IMR-90 (cell line): ENCODE results near the gene RLF. TPM values are rescaled to one million over a fixed set of nuclear protein-coding genes. Genes with fewer than 3 reads are reported as not detected.
A peak's percentile ranks its signal among the peaks of the same experiment; 100 is the strongest.

Experiments used
- ATAC-seq: fragments of 200-7000 bp; cut with Tn5 transposase; 2 replicates; pipeline ENCODE4 v1.9.1; 2020; ENCODE audit warnings: low read depth, mild to moderate bottlenecking, moderate library complexity
- BruUV-seq: library from RNA; stranded (reverse); fragments of 400-500 nt; replicated peaks from 2 replicates; lab custom pipeline; 2021; lab: Mats Ljungman, UMichigan
- CTCF ChIA-PET: fragments of 300-600 bp; formaldehyde crosslinking; extraction: SDS; loops from one replicate; lab custom pipeline; 2021; ENCODE audit warnings: antibody characterized with exemption; lab: Yijun Ruan, JAX
- POLR2A ChIA-PET: fragments of 300-600 bp; sonication (Branson Sonifier 250); formaldehyde crosslinking; loops from one replicate; lab custom pipeline; 2022; ENCODE audit warnings: antibody characterized with exemption; ENCODE audit not compliant: unreplicated experiment; lab: Charles Lee
- DNase-seq: peaks from one replicate; pipeline ENCODE4 v3.0.0; 2013
- H2AFZ ChIP-seq: replicated peaks from 2 replicates; pipeline ENCODE3; 2013; ENCODE audit warnings: low read length, mild to moderate bottlenecking; ENCODE audit not compliant: poor library complexity
- H2AK5ac ChIP-seq: 2 replicates; pipeline ENCODE4 v1.6.1; 2013; ENCODE audit warnings: low read depth, low read length, inconsistent platforms
- H2AK9ac ChIP-seq: replicated peaks from 2 replicates; pipeline ENCODE3; 2013; ENCODE audit warnings: mild to moderate bottlenecking, low read depth, low read length, moderate library complexity; ENCODE audit not compliant: poor library complexity
- H2BK120ac ChIP-seq: 2 replicates; pipeline ENCODE4 v1.6.1; 2013; ENCODE audit warnings: low read depth, low read length, inconsistent platforms
- H2BK15ac ChIP-seq: 3 replicates; pipeline ENCODE4 v1.6.1; 2013; ENCODE audit warnings: low read depth, low read length, inconsistent platforms
- H2BK20ac ChIP-seq: 2 replicates; pipeline ENCODE4 v1.6.1; 2013; ENCODE audit warnings: low read depth, mild to moderate bottlenecking, inconsistent platforms, low read length, moderate library complexity
- H2BK5ac ChIP-seq: 2 replicates; pipeline ENCODE4 v1.6.1; 2013; ENCODE audit warnings: mild to moderate bottlenecking, low read depth, low read length, inconsistent platforms; ENCODE audit not compliant: poor library complexity, severe bottlenecking
- H3K14ac ChIP-seq: replicated peaks from 2 replicates; pipeline ENCODE4 v1.6.1; 2013; ENCODE audit warnings: low read depth, low read length, inconsistent platforms
- H3K18ac ChIP-seq: 2 replicates; pipeline ENCODE4 v1.6.1; 2013; ENCODE audit warnings: low read depth, low read length, control low read depth
- H3K23ac ChIP-seq: 2 replicates; pipeline ENCODE4 v1.6.1; 2013; ENCODE audit warnings: low read depth, low read length, inconsistent platforms
- H3K27ac ChIP-seq: 2 replicates; pipeline ENCODE4 v1.5.1; 2013; ENCODE audit warnings: mild to moderate bottlenecking, control low read depth, low read length; ENCODE audit not compliant: insufficient read depth
- H3K27me3 ChIP-seq: 2 replicates; pipeline ENCODE4 v1.6.1; 2013; ENCODE audit warnings: low read length; ENCODE audit not compliant: control insufficient read depth, insufficient read depth
- H3K36me3 ChIP-seq: 2 replicates; pipeline ENCODE4 v1.6.1; 2013; ENCODE audit warnings: low read length, mixed read lengths; ENCODE audit not compliant: control insufficient read depth, insufficient read depth
- H3K4ac ChIP-seq: 2 replicates; pipeline ENCODE4 v1.6.1; 2013; ENCODE audit warnings: low read depth, low read length, inconsistent platforms
- H3K4me1 ChIP-seq: 2 replicates; pipeline ENCODE4 v1.6.1; 2013; ENCODE audit warnings: low read length, mixed read lengths; ENCODE audit not compliant: control insufficient read depth, insufficient read depth
- H3K4me2 ChIP-seq: 2 replicates; pipeline ENCODE4 v1.6.1; 2013; ENCODE audit warnings: low read depth, mild to moderate bottlenecking, control low read depth, low read length, moderate library complexity
- H3K4me3 ChIP-seq: 2 replicates; pipeline ENCODE4 v1.5.1; 2013; ENCODE audit warnings: low read depth, mild to moderate bottlenecking, control low read depth, low read length, moderate library complexity; ENCODE audit not compliant: insufficient read depth
- H3K56ac ChIP-seq: 2 replicates; pipeline ENCODE4 v1.6.1; 2013; ENCODE audit warnings: low read length, inconsistent platforms; ENCODE audit not compliant: insufficient read depth; ENCODE audit errors: extremely low read depth
- H3K79me1 ChIP-seq, 2 experiments: 2 replicates each; pipeline ENCODE4 v1.6.1; 2013; ENCODE audit warnings: low read length in 2 of 2, inconsistent platforms in 1 of 2, low read depth in 1 of 2
- H3K9ac ChIP-seq: 2 replicates; pipeline ENCODE4 v1.6.1; 2013; ENCODE audit warnings: low read depth, low read length, control low read depth
- H3K9me1 ChIP-seq: 2 replicates; pipeline ENCODE4 v1.6.1; 2013; ENCODE audit warnings: low read length, inconsistent platforms; ENCODE audit not compliant: insufficient read depth
- H3K9me3 ChIP-seq: 2 replicates; pipeline ENCODE4 v1.6.1; 2013; ENCODE audit warnings: low read length; ENCODE audit not compliant: control insufficient read depth, insufficient read depth
- H4K20me1 ChIP-seq: 2 replicates; pipeline ENCODE4 v1.6.1; 2013; ENCODE audit warnings: low read length, inconsistent platforms; ENCODE audit not compliant: insufficient read depth
- H4K5ac ChIP-seq: 2 replicates; pipeline ENCODE4 v1.6.1; 2013; ENCODE audit warnings: mild to moderate bottlenecking, low read depth, low read length, control low read depth
- H4K8ac ChIP-seq, 2 experiments: 2 replicates each; pipeline ENCODE4 v1.6.1; 2013; ENCODE audit warnings: low read depth in 2 of 2, low read length in 2 of 2, control low read depth in 1 of 2, inconsistent platforms in 1 of 2
- H4K91ac ChIP-seq: 2 replicates; pipeline ENCODE4 v1.6.1; 2013; ENCODE audit warnings: low read depth, low read length, inconsistent platforms; ENCODE audit not compliant: insufficient read depth
- CEBPB ChIP-seq: IDR thresholded peaks from 2 replicates; pipeline ENCODE4 v1.6.1; 2012; ENCODE audit warnings: low read depth, low read length, improper control_type of control experiment
- CHD1 ChIP-seq: IDR thresholded peaks from 2 replicates; pipeline ENCODE4 v1.6.1; 2012; ENCODE audit warnings: low read depth, low read length, improper control_type of control experiment
- CTCF ChIP-seq: conservative IDR thresholded peaks from 2 replicates; pipeline ENCODE4 v1.5.1; 2012; ENCODE audit warnings: mild to moderate bottlenecking, low read depth, low read length, improper control_type of control experiment
- FOS ChIP-seq: fragments of 150-350 bp; IDR thresholded peaks from 2 replicates; pipeline ENCODE4 v1.6.1; 2016; ENCODE audit warnings: low read depth, low read length
- MAFK ChIP-seq: IDR thresholded peaks from 2 replicates; pipeline ENCODE4 v1.6.1; 2012; ENCODE audit warnings: low read depth, low read length, improper control_type of control experiment
- NFE2L2 ChIP-seq: fragments of 150-350 bp; IDR thresholded peaks from 2 replicates; pipeline ENCODE4 v1.6.1; 2016; ENCODE audit warnings: low read depth, mild to moderate bottlenecking, low read length
- POLR2A ChIP-seq: IDR thresholded peaks from 2 replicates; pipeline ENCODE4 v1.6.1; 2012; ENCODE audit warnings: mild to moderate bottlenecking, low read depth, low read length
- RAD21 ChIP-seq: IDR thresholded peaks from 2 replicates; pipeline ENCODE4 v1.6.1; 2012; ENCODE audit warnings: low read length, improper control_type of control experiment
- RCOR1 ChIP-seq: IDR thresholded peaks from 2 replicates; pipeline ENCODE4 v1.6.1; 2012; ENCODE audit warnings: mild to moderate bottlenecking, low read length, improper control_type of control experiment; ENCODE audit not compliant: insufficient replicate concordance
- RFX5 ChIP-seq: IDR thresholded peaks from 2 replicates; pipeline ENCODE4 v1.8.0; 2012; ENCODE audit warnings: low read depth, mild to moderate bottlenecking, low read length, moderate library complexity
- USF2 ChIP-seq: fragments of 150-350 bp; IDR thresholded peaks from 2 replicates; pipeline ENCODE4 v1.6.1; 2017; ENCODE audit warnings: mild to moderate bottlenecking, antibody characterized with exemption, low read length, low read depth
- WGBS, 2 experiments: methylation state at CpG; one replicate each; pipeline versions ENCODE4 v1.1.5 to v1.1.7; 2013; ENCODE audit warnings: missing lambda C conversion rate in 2 of 2; ENCODE audit not compliant: insufficient read length in 1 of 2; ENCODE audit errors: extremely low coverage in 2 of 2; 5-methylcytosine and 5-hydroxymethylcytosine counted together
- dilution Hi-C: fragments of 300-500 bp; cut with HindIII; formaldehyde crosslinking; loops from one replicate; pipeline ENCODE4 v1.14.3; 2018; ENCODE audit warnings: low sequenced_read_pairs; ENCODE audit not compliant: unreplicated experiment
- in situ Hi-C: fragments of 300-500 bp; cut with MboI; formaldehyde crosslinking; loops from 3 replicates; pipeline ENCODE4 v1.14.3; 2019; ENCODE audit warnings: low sequenced_read_pairs, inconsistent platforms, mixed read lengths
- intact Hi-C: fragments of 100-400 bp; cut with micrococcal nuclease; formaldehyde crosslinking; loops from 2 replicates; pipeline ENCODE4 v1.10.0; 2022
- polyA plus RNA-seq, 3 experiments: library from polyadenylated mRNA; depleted of rRNA; stranded (reverse); fragments of >200 nt; gene quantifications; 2 replicates each; pipeline ENCODE4 v1.2.3, GENCODE V29; 2012; ENCODE audit warnings: low replicate concordance in 1 of 3
- total RNA-seq: library from RNA; depleted of rRNA; stranded (reverse); fragments of >200 nt; gene quantifications from 2 replicates; pipeline ENCODE4 v1.2.3, GENCODE V29; 2012
- TF ChIP-seq, protein P1 (sequence below): fragments of 150-350 bp; IDR thresholded peaks from 2 replicates; pipeline ENCODE4 v1.6.1; 2016; ENCODE audit warnings: low read depth, mild to moderate bottlenecking, low read length, moderate library complexity, borderline replicate concordance

RLF gene
- total and polyA plus RNA-seq, 2 of the 4 experiments (the other 2 are of a cell fraction): 4.4 to 29.8 TPM

DNA sequence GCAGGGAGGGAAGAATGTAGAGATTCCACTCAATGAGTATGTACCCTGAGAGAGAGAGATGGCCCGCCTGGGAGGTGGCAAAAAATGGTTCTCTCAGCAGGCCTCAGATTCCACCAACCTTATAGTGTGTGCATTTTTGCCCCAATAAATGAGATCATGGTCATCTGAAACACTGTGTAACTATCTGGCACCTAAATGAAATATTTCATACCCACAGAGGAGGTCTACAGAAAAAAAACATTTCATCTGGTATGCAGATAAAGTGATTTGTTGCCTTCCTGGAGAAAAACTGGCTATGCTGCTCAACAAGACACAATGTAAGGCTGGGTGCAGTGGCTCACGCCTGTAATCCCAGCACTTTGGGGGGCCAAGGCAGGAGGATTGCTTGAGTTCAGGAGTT, 91.4 kb downstream of the RLF start:
- H3K23ac ChIP-seq: no peak overlapping the region
- H4K91ac ChIP-seq: no peak overlapping the region
- in situ Hi-C loops (no loop called here), intact Hi-C loops (loop anchor here (10.0 kb wide), 1 partner anchor 152 kb away; no protein-coding TSS in a partner anchor), dilution Hi-C loops (no loop called here)
- no peak overlapping the region for H2AK5ac ChIP-seq
- H3K27me3 ChIP-seq: no peaks in the 10 kb centered on the region
- H3K27ac ChIP-seq: no peak overlapping the region
- H3K9me1 ChIP-seq: peaks cover 5% of the 10 kb centered on the region; the same call in 1 of the 2 replicates
- DNase-seq: peak; percentile 3
- H2BK120ac ChIP-seq: no peak overlapping the region
- no peak overlapping the region for H4K5ac ChIP-seq
- H2BK15ac ChIP-seq: no peak overlapping the region
- no peak overlapping the region for H3K4me2 ChIP-seq
- ChIA-PET POLR2A (no interaction called here), CTCF (no interaction called here)
- H2AK9ac ChIP-seq: no peak overlapping the region
- no peak overlapping the region for H2BK5ac ChIP-seq
- no peak overlapping the region for H4K8ac ChIP-seq
- H3K9ac ChIP-seq: no peak overlapping the region
- no peak overlapping the region for H3K56ac ChIP-seq
- no peak overlapping the region for H3K14ac ChIP-seq
- H3K36me3 ChIP-seq: peaks cover 1% of the 10 kb centered on the region; the same call in 1 of the 2 replicates
- BruUV-seq: no TSS peak
- no peak for ATAC-seq
- H3K18ac ChIP-seq: no peak overlapping the region
- H2AFZ ChIP-seq: no peak overlapping the region
- no peak overlapping the region for H3K4me3 ChIP-seq
- no peaks in the 10 kb centered on the region; the same call in 1 of the 2 replicates for H4K20me1 ChIP-seq
- no peaks in the 10 kb centered on the region for H3K9me3 ChIP-seq
- H3K4me1 ChIP-seq: no peaks in the 10 kb centered on the region
- H3K79me1 ChIP-seq: peaks cover 10 to 22% of the 10 kb centered on the region in 2 experiments
- no peak overlapping the region for H3K4ac ChIP-seq
- WGBS, 2 experiments: no CpG with 5 or more reads among the region's 2 CpGs
- TF ChIP-seq CHD1 (no peak), POLR2A (no peak), NFE2L2 (no peak), FOS (no peak), RFX5 (no peak), RCOR1 (no peak), USF2 (no peak), RAD21 (no peak), MAFK (no peak), CTCF (no peak), CEBPB (no peak)
- TF ChIP-seq, protein P1, sequence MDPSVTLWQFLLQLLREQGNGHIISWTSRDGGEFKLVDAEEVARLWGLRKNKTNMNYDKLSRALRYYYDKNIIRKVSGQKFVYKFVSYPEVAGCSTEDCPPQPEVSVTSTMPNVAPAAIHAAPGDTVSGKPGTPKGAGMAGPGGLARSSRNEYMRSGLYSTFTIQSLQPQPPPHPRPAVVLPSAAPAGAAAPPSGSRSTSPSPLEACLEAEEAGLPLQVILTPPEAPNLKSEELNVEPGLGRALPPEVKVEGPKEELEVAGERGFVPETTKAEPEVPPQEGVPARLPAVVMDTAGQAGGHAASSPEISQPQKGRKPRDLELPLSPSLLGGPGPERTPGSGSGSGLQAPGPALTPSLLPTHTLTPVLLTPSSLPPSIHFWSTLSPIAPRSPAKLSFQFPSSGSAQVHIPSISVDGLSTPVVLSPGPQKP: no peak
- H2BK20ac ChIP-seq: no peak overlapping the region
